H4 (cell line): ENCODE results near the gene SNPH. TPM values are rescaled to one million over a fixed set of nuclear protein-coding genes. Genes with fewer than 3 reads are reported as not detected.
A peak's percentile ranks its signal among the peaks of the same experiment; 100 is the strongest.

Source experiments
- DNase-seq: peaks from one replicate; pipeline ENCODE4 v3.0.0-alpha.2; 2015; ENCODE audit warnings: low spot score
- total RNA-seq: library from RNA; depleted of rRNA; stranded (reverse); fragments of >200 nt; shearing (Covaris generic); gene quantifications from 2 replicates; pipeline ENCODE4 v1.2.3, GENCODE V29; 2014

SNPH gene
- total RNA-seq, 1 experiment from 2014 or later, result 0.99 TPM

DNA sequence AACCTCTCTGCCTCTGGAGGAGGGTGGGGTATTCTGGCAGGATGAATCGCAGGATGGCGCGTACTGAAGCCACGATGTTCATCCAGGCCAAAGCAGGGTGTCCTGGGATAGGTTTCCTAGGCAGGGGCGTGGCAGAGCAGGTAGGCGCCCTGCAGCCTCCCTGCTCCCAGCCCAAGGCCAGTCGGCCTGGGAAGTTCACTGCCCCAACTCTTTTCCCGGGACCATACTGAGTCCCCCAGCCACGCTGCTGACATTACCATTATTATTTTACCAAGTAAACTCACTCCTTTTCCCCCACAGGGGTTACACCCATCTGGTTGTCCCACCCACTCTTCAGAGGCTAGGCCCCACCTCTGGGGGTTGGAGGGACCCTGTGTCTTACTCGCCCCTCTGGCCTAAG, 41.1 kb downstream of the SNPH start:
- DNase-seq, result no peak

DNA sequence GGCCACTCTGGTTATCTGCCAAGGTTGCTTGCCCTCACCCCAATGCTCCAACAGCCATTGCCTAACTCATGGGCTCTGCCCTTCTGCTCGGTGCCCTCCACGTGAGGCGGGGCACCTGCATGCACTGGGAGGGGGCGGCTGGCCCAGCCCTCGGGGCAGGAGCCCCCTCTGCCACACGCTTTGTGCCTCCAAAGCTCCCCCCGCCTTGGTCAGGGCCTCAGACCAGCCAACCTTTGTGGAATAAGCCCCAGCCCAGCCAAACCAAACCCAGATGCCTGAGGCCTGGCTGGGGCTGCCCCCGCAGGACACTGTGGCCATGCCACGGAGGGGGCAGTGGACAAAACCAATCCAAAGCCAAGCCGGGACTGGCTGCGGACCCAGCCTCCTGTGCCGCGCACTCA, 41.5 kb downstream of the SNPH start:
- no peak for DNase-seq

DNA sequence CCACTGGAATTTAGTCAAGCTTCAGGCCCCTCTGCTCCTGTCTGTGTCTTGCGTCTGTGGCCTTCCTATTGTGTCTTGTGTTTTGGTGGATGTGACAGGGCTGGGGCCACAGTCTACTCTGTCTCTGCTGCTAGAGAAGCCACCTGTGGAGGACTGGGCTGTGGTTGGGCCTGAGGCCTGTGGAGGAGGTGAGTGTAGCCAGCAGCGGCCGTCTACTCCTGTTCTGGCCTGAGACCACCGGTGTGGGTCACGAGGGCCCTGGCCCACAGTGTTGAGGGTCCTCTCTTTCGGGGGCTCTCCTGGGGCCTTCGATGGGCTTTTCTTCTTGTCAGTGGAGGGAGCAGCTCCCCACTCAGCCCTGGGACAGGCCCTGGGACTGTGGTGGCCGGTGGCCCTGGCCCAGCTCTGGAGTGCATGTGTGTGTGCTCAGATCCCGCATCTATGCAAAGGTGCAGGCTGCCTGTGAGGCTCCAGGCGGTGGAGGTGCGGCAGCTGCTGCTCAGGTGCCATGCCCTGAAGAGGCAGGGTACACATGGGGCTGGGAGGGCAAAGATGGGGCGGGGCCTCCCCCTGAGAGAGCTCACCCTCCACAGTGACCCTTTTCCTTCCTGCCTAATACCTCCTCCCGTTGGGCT, 42.1 kb downstream of the SNPH start:
- no peak for DNase-seq

- DNase-seq, result no peak
These were observed 42.6 kb downstream of the SNPH start for GRCh38 chr20:1308702-1309095.

DNA sequence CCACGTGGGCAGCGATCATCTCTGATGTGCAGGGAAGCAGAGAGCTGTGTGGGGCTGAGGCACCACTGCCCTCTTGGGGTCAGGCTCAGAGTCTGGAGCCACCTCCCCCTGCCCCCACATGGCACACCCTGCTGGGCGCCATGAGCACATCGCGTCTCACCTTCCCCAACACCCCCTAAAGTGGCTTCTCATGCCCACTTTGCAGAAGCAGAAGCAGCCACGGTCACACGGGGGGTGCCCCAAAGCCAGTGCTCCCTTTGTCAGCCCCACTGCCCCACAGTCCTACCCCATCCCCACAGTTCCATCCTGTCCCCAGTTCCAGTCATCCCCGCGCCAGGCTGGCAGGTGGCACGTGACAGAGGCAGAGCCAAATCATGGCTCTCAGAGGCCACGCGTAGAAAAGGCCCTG, 43.3 kb downstream of the SNPH start:
- DNase-seq, result no peak

DNA sequence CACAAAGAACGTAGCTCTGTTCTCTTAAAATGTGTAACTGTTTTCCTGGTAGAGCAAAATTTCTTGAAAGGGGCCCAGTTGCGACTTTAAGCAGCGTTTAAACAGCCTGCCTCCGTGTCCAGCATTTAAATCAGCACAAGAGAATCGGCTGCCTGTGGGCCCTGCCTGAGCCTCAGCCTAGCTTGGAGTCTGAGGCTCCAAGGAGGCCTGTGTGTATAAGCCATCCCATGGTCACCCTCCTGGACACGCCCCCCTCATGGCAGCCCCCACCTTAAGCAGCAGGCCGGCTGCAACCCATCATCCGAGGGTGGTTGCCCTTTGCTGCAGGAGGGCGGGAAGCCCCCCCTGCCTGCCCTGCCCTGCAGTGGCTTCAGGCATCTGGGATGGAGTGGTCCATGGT, 44.0 kb downstream of the SNPH start:
- no peak for DNase-seq

GRCh38 chr20:1310506-1311190, 44.6 kb downstream of the SNPH start:
- no peak for DNase-seq

- no peak for DNase-seq
These were observed 46.2 kb downstream of the SNPH start for GRCh38 chr20:1312308-1312707.

DNA sequence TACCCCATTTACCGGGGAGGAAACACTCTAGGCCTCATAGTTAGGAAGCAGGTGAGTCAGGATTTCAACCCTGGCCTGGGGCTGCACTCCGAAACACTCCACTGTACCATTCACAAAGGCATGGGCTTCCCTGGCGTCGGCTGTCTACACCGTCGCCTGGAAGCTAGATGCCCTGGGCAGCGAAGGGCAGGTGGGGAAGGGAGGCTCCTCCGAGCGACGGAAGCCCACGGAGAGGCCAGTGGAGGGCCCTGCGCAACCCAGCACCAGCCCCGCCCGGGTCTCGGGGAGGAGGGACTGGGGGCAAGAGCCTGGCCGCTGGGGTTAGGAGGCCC, 46.8 kb downstream of the SNPH start:
- no peak for DNase-seq

DNA sequence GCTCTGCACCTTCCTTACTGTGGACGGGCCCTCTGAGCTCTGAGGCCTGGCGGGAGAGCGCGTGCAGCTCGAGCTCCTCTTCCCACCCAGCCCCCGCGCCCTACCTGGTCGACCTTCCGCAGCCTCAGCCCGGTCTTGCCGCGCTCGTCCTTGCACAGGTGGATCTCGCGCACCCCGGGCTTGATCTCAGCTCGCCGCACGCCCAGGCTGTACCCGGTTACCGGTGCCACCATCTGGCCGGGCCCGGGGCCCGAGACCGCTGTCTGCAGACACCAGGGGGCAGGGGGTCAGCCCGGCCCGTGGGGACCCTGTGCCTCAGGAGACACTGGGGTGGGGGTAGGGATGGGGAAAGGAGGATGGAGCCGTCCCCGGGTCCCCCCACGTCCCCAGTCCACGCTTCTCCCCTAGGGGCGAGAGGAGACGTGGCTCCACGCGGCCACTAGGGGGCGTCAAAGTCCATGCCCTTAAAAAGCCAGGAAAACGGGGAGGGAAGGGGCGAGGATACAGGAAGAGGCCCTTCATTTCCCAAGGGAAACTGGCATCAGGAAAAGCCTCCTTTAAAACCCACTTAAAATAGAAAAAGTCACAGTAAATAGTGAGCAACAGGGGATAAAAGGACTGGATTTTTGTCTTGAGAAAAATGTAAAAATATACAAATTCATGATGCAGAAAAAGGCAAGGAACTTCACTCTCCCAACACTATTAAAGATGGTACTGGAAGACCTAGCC, 47.3 kb downstream of the SNPH start:
- DNase-seq, result peak; percentile 63

- no peak for DNase-seq
These were observed 49.7 kb downstream of the SNPH start for GRCh38 chr20:1315804-1316203.

DNA sequence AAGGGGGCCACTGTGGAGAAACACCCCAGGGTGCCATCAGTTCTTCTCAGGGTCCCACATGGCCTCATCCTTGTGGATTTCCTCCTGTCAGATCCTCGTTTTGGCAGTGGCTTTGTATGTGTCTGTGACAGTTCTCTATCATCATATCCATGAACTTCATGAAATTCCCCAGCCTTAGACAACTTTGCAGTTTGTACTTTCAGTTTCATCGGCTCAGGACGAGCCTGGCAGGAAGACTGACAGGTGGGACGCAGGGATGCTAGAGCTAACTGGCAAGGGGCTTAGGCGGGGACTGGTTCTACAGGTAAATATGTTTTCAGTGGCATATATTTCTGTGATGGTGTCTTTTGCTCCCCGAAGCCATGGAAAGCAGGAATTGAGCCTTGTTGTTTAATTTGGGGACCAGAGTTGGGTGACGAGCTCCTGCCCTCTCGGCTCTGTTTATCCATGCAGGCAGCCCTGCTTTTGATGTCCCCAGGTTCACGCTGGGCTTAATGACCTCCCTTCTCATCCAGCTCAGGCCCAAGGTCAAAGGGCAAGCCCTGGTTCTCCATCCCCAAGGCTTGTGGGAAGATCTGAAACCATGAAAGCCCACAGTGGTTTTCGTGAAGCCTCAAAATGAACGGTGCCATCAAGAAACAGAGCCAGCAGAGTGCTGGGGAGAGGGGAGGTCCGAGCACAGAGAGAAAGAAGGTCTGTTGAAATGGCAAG, 51.6 kb downstream of the SNPH start:
- no peak for DNase-seq

- DNase-seq, result no peak
These were observed 53.0 kb downstream of the SNPH start for GRCh38 chr20:1319051-1319450.

GRCh38 chr20:1319462-1319861, 53.4 kb downstream of the SNPH start:
- DNase-seq, result no peak

DNA sequence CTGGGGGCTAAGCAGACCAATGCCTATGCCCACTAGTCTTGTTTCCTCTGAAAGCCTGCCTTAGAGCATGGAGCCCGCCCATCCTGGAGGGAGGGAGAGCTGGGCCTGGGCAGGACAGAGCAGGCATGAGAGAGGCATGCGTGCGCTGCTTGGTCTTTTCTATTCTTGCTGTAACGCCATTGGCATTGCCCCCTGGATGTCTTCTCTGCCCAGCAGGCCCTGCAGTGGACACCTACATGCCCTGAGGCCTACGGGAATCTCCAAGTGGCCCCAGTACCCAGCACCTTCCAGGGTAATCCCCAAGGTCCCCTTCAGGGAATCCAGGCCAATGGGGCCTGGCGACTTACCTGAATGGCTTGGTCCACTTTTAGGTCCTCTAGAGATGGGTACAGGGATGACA, 53.9 kb downstream of the SNPH start:
- DNase-seq, result no peak

DNA sequence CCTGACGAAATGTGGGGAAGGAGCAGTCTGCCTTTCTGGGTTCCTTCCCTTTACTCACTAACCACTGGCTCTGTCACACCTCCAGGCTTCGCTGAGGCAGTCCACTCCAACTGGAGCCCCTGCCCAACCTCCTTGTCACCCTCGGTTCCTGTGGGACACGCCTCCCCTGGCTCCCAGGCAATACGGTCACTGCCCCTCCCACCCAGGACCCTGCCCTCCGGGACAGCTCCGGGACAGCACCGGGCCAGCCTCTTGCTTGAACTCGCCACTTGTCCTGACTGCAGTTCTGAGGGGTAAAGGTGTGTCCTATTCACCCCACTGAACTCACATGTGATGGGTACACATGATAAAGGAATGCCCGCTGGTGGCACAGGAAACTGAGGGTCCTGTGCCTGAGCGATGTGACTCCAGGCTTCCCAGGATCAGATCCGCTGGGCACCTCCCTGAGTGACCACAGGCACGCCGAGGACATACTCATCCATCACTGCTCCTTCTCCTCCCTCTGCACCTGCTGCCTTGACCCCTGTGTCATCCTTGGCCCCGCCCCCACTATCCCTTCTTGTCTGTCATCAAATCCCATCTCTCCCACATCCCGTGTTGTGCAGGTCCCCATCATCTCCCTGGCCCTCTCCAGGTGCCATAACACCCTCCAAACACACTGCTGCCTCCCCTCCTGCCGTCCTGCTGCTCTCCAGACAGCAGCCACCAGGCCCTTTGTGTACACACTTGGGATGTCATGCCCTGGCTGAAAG, 55.0 kb downstream of the SNPH start:
- DNase-seq, result no peak

GRCh38 chr20:1321654-1321939, 55.5 kb downstream of the SNPH start:
- no peak for DNase-seq

DNA sequence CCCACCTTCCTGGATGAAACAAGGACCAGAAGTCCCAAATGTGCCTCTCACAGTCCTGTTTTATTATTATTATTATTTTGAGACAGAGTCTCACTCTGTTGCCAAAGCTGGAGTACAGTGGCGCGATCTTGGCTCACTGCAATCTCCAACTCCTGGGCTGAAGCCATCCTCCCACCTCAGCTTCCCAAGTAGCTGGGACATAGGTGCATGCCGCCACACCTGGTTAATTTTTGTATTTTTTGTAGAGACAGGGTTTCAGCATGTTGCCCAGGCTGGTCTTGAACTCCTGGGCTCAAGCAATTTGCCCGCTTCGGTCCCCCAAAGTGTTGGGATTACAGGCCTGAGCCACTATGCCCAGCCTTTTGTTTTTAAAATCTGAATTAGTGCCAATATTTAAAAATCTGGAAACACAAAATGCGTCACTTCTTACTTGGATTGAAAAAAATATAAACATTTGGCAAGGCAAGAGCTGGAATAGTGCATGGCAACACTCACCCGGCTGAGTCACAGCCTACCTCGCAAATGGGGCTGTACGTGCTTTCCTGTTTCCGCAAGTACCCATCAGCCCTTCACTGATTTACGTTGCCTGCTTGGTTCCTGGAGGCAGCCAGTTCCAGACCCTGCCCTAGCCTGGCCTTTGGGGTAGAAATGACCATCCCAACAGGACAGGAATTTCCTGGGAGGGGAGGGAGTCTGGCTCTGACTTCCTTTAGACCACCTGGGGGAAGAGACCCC, 56.6 kb downstream of the SNPH start:
- DNase-seq, result peak; percentile 96

- no peak for DNase-seq
These were observed 57.2 kb downstream of the SNPH start for GRCh38 chr20:1323256-1323655.

DNA sequence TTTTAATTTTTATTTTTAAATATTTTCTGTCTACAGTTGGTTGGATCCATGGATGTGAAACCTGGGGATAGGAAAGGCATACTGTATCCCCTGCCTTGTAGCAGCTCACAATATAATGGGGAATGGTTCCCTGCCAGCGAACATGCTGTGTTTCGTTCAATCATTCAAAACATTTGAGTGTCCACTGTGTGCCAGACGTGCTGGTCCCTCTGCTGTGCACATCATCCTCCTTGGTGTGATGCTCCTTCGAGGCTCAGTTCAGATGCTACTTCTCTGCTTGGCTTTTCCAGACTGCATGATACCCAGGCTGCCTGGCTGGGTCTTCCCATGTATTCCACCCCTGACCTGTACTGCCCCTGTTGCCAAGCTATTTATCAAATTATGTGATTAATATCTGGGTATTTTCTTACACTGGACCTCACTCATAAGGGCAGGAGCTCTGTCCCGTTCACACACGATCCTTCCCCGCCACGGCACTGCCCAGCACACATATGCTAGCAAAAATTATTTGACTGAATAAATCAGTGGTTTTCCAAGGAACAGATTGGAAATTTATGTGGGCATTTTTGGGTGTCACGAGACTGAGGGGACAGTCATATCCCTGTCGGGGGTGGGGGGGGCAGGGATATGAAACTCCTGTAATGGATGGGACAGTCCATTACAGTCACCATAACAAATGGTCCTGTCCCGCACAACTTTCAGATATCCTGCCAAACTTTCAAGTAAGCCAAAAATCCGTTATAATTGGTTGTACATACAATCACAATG, 57.9 kb downstream of the SNPH start:
- no peak for DNase-seq
